ENCODE results near the gene UBE2E1.

Gene UBE2E1

GRCh38 chr3:23796518-23796917, 9.2 kb upstream of the UBE2E1 start:
- DNase-seq, result no peak

GRCh38 chr3:23797491-23797890, 8.3 kb upstream of the UBE2E1 start:
- no peak for DNase-seq

DNA sequence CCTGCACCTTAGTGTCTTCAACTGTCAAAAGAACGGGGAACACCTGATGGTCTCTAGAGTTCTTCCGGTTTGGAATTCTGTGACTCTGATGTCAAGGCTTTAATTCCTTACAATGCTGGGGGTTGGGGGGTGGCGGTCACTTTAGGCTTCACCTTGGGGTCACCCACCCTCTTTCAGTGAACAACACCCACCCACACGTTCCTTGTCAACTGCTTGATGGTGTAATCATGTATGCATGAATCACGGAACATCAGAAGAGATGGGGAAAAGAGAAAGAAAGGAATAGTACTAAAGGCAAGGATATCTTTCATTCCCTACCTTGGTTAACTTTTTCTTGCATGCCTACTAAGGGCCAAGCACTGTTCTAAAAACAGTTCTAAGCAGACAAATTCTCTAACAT, 7.3 kb upstream of the UBE2E1 start:
- DNase-seq, result no peak

DNA sequence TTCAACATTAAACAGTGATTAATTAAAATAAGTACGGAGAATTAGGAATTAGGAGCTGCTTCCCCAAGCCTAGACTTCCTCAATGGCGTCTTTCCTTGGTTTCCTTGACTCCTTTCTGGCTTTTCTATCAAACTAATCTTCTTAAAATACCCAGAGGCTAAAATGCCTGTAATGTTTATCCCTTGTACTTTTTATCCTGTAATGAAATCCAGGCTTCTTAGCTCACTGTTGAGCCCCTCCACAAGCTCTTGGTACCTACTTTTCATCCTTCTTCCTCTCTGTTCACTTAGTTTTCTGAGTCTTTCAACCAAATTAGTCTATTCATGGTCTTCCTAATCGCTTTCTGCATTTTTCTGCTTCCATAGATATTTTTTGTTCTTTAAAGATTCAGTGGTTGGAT, 6.9 kb upstream of the UBE2E1 start:
- no peak for DNase-seq

- DNase-seq, result no peak
These were observed 5.0 kb upstream of the UBE2E1 start for GRCh38 chr3:23800731-23801130.

DNA sequence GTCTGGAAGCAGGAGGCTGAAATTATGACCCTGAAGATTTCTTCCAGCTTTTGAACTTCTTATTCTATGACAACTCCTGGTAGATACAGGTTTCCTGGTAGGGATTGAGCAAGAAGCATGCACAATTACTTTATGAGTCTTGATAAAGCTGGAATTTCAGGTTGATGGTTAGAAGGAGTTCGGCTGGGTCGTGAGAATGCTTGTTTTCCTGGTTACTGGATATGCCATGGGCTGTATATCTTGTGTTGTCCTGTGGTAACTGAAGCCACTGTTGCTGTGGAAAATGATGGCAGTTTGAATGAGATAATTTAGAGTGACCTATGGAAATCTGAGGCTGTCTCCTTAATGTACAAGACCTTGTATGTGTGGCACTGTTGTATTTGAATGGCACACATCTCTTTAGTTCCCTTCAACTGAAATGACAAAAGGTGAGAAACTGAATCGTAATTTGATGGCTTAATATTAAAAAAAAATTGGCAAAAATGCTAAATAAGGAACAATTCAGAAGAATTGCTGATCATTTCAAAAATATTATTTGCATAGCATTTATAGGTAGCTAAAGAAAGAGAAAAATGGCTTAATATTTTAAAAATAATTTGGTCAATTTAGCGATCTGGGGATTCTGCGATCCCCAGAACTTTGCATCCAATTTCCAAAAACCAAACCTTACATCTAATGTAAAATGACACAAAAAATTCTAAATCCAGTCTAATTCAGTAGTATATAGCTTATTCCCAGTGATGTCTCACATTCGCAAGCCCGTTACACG, 1.1 kb upstream of the UBE2E1 start:
- DNase-seq, result no peak

- DNase-seq, result no peak
These were observed 534 bp upstream of the UBE2E1 start for GRCh38 chr3:23805210-23805632.

- DNase-seq, result no peak
These were observed 1.0 kb downstream of the UBE2E1 start for GRCh38 chr3:23806534-23807423.

- DNase-seq, result no peak
These were observed 1.8 kb downstream of the UBE2E1 start for GRCh38 chr3:23807424-23808015.

DNA sequence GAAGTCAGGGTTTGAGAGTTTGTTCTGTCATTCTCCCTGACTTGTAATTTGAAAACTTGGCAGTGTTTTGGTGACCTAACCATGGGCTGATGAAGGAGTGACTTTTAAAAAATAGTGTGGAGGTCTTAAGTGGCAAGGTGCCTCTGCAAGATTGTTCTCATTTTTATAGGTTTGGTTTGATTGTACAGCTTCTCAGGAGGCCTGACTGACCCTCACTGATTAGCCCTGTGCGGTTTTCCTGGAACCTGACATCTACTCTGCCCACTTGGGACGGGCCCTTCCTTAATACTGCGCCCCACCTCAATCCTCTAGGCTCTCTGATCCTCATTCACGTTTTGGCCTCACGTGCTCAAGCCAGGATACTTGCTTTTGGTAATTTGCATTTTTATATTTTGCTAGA, 2.8 kb downstream of the UBE2E1 start:
- no peak for DNase-seq

- DNase-seq, result no peak
These were observed 3.5 kb downstream of the UBE2E1 start for GRCh38 chr3:23809294-23809693.

- no peak for DNase-seq
These were observed 4.1 kb downstream of the UBE2E1 start for GRCh38 chr3:23809840-23810342.

GRCh38 chr3:23810343-23811184, 4.8 kb downstream of the UBE2E1 start:
- peak; percentile 14 for DNase-seq

DNA sequence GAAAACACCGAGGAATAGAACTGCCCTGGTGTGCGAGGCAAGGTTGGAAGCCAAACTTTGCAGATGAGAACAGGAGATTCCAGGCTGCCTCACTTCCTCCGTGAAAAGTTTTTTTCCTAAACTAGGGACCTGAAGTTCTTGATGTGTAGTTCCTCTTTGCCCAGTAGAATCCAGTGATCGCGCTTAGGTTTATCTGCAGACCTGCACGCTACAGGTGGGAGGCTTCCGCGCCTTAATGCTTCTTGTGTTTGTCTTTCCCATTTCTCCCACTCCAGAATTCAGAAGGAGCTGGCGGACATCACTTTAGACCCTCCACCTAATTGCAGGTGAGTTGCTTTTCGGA, 5.4 kb downstream of the UBE2E1 start:
- DNase-seq, result no peak

DNA sequence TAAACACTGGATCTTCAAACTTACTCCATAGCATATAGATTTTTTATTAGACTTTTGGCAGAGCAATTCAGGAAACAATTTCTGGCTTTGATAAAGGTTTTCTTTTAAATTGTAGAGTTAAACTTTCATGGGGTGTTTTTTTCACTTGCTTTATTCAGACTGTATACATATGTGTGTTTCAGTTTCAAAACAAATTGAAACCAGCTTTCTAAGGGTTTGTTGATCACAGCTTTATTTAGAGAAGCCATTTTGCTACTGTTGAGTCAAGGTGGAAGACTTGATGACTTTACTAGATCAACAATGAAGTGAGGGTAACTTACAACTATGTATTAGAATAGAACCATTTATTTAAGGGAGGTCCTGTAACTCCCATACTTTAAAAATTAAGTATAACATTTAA, 6.2 kb downstream of the UBE2E1 start:
- no peak for DNase-seq

DNA sequence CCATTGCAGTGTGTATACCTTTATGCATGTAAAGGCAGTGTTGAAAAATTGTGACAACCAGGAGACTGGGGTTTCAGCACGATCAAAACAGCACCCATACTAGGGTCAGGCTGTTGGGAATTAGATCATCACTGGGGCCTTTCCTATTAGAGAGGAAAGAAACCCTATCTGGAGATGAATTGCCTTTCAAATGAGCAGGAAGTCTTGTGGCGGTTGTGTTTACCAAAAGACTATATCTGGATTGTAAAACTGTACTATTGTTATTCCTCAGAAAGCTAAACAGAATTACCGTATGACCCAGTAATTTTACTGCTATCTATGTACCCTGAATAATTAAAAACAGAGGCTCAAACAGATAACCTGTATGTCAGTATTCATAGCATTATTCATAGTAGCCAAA, 10.1 kb downstream of the UBE2E1 start:
- DNase-seq, result no peak

- no peak for DNase-seq
These were observed 11.0 kb downstream of the UBE2E1 start for GRCh38 chr3:23816721-23817120.

GRCh38 chr3:23817508-23818223, 11.9 kb downstream of the UBE2E1 start:
- no peak for DNase-seq

DNA sequence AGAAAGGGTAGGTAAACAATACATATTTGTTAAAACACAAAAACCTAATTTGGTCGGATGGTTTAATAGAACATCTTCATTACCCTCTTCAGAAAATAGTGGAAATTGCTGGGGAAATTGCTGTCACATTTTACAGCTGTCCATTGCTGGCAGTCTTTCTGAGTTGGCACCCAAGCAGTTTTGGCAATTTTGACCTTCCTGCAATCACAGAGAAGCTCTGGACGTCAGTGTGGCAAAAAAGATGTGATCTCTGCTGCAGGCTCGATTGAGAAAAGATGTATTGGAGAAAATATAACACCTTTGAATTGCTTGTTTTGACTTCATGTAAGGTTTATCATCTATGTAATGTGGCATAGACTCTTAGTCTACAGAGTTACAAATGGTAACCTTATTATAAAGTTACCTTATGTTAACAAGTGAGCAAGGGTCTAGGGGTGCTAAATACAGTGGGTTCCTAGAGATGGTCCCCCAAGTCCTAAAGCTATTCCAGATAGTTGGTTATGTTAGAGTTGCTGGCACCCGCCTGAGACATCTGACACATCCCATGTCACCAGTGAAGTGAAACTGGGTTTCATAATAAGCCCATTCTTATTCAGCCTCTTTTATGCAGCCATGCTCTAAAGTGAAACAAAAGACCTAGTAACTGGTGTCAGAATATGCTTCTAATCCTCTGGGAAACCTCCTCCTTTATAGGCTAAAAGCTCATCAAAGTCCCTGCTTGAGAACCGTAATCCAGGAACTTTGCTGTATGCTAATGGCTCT, 14.0 kb downstream of the UBE2E1 start:
- DNase-seq, result no peak

- DNase-seq, result no peak
These were observed 15.1 kb downstream of the UBE2E1 start for GRCh38 chr3:23820888-23821287.

DNA sequence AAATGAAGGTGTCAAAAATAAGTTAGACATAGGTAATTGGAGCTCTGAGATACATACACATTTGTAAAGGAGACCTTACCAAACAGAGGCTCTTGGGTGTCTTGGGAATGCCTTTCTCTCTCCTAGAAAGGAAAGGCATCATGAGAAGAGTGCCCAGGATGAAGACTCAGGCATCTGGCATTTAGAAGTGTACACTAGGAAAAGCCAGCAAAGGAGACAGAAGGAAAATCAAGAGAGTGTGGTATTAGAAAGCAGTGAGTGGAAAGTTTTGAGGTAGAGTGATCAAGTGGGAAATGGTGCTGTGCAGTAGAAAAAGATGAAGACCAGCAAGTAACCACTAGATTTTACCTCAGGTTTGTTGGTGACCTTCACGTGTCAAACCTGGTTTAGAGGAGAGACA, 16.1 kb downstream of the UBE2E1 start:
- no peak for DNase-seq

Measured in activated CD4-positive, alpha-beta T cell treated with anti-CD3 and anti-CD28 coated beads for 1 hour (primary cell).